Loucy (cell line): ENCODE measurements around the gene CENPO.

Experiments
- H2AFZ ChIP-seq: fragments of 200-600 bp; sonication (generic); 2 replicates; pipeline ENCODE4 v1.6.0; 2016; ENCODE audit warnings: antibody characterized with exemption, mild to moderate bottlenecking, low read length, moderate library complexity
- H3F3A ChIP-seq: fragments of 200-600 bp; 2 replicates; pipeline ENCODE4 v1.6.0; 2016; ENCODE audit warnings: antibody characterized with exemption, low read depth, mild to moderate bottlenecking
- H3K27me3 ChIP-seq: fragments of 200-600 bp; sonication (generic); 2 replicates; pipeline ENCODE4 v1.6.1; 2014; ENCODE audit warnings: low read length, mild to moderate bottlenecking; ENCODE audit not compliant: insufficient read depth, poor library complexity, severe bottlenecking
- H3K36me3 ChIP-seq: fragments of 200-600 bp; sonication (generic); 2 replicates; pipeline ENCODE4 v1.6.1; 2016; ENCODE audit warnings: low read length; ENCODE audit not compliant: insufficient read depth
- H3K4me1 ChIP-seq: fragments of 200-600 bp; sonication (generic); 2 replicates; pipeline ENCODE4 v1.5.1; 2014; ENCODE audit warnings: low read length, mild to moderate bottlenecking; ENCODE audit not compliant: insufficient read depth, poor library complexity, severe bottlenecking
- H3K4me2 ChIP-seq: fragments of 200-600 bp; sonication (generic); 2 replicates; pipeline ENCODE4 v1.6.0; 2014; ENCODE audit warnings: antibody characterized with exemption, low read length, low read depth, mild to moderate bottlenecking; ENCODE audit not compliant: poor library complexity, severe bottlenecking
- H3K4me3 ChIP-seq: fragments of 200-600 bp; sonication (generic); 2 replicates; pipeline ENCODE4 v1.5.1; 2014; ENCODE audit warnings: low read length, mild to moderate bottlenecking, mixed read lengths; ENCODE audit not compliant: poor library complexity, severe bottlenecking
- H3K79me2 ChIP-seq: fragments of 200-600 bp; sonication (generic); 2 replicates; pipeline ENCODE4 v1.6.1; 2014; ENCODE audit warnings: low read length; ENCODE audit not compliant: insufficient read depth
- H3K9ac ChIP-seq: fragments of 200-600 bp; sonication (generic); 2 replicates; pipeline ENCODE4 v1.6.0; 2014; ENCODE audit warnings: mild to moderate bottlenecking, low read depth, low read length, moderate library complexity; ENCODE audit not compliant: poor library complexity, severe bottlenecking
- H3K9me2 ChIP-seq: fragments of 200-600 bp; sonication (generic); replicated peaks from 2 replicates; pipeline ENCODE4 v1.6.1; 2016; ENCODE audit warnings: low read depth, low read length, mixed read lengths
- H3K9me3 ChIP-seq: fragments of 200-600 bp; sonication (generic); 2 replicates; pipeline ENCODE4 v1.6.1; 2014; ENCODE audit warnings: mild to moderate bottlenecking, antibody characterized with exemption, low read length, low read depth; ENCODE audit not compliant: insufficient read depth
- H4K20me1 ChIP-seq: fragments of 200-600 bp; sonication (generic); 2 replicates; pipeline ENCODE4 v1.6.0; 2014; ENCODE audit warnings: antibody characterized with exemption, low read length, mild to moderate bottlenecking; ENCODE audit not compliant: insufficient read depth, poor library complexity, severe bottlenecking
- CTCF ChIP-seq: fragments of 200-600 bp; sonication (generic); conservative IDR thresholded peaks from 2 replicates; pipeline ENCODE4 v1.5.1; 2014; ENCODE audit warnings: mild to moderate bottlenecking, antibody characterized with exemption, low read length
- EZH2phosphoT487 ChIP-seq: fragments of 200-600 bp; IDR thresholded peaks from 2 replicates; pipeline ENCODE4 v1.6.1; 2018; ENCODE audit warnings: antibody characterized with exemption, mild to moderate bottlenecking, moderate library complexity, borderline replicate concordance

CENPO gene

GRCh38 chr2:24816884-24817283 is 23.7 kb downstream of the CENPO start:
- H4K20me1 ChIP-seq, result no peaks in the 10 kb centered on the region
- H3K79me2 ChIP-seq, result peaks cover 32% of the 10 kb centered on the region
- no peaks in the 10 kb centered on the region for H3K4me1 ChIP-seq
- no peak for TF ChIP-seq CTCF
- no peak for TF ChIP-seq EZH2phosphoT487
- H3K9me2 ChIP-seq, result no peaks in the 10 kb centered on the region
- no peaks in the 10 kb centered on the region for H3K9me3 ChIP-seq
- no peak overlapping the region for H3K4me3 ChIP-seq
- H2AFZ ChIP-seq, result no peak overlapping the region
- no peak overlapping the region for H3K9ac ChIP-seq
- no peaks in the 10 kb centered on the region for H3F3A ChIP-seq
- no peaks in the 10 kb centered on the region for H3K27me3 ChIP-seq
- peaks cover 89% of the 10 kb centered on the region for H3K36me3 ChIP-seq
- H3K4me2 ChIP-seq, result no peak overlapping the region

- Histone ChIP-seq H3K9ac (no peak overlapping the region), H3K79me2 (peaks cover 14% of the 10 kb centered on the region), H3K36me3 (peaks cover 100% of the 10 kb centered on the region), H3F3A (no peaks in the 10 kb centered on the region), H3K4me3 (no peak overlapping the region), H3K27me3 (no peaks in the 10 kb centered on the region), H3K9me3 (no peaks in the 10 kb centered on the region), H3K9me2 (no peaks in the 10 kb centered on the region), H2AFZ (no peak overlapping the region), H4K20me1 (no peaks in the 10 kb centered on the region), H3K4me1 (no peaks in the 10 kb centered on the region), H3K4me2 (no peak overlapping the region)
- TF ChIP-seq EZH2phosphoT487 (no peak), CTCF (no peak)
Measured at GRCh38 chr2:24818721-24819167, 25.5 kb downstream of the CENPO start.

GRCh38 chr2:24819442-24820174 is 26.4 kb downstream of the CENPO start:
- TF ChIP-seq CTCF (no peak), EZH2phosphoT487 (no peak)
- Histone ChIP-seq H3K9ac (no peak overlapping the region), H3K4me2 (no peak overlapping the region), H2AFZ (no peak overlapping the region), H3K27me3 (no peaks in the 10 kb centered on the region), H3F3A (no peaks in the 10 kb centered on the region), H3K4me3 (no peak overlapping the region), H3K4me1 (no peaks in the 10 kb centered on the region), H3K79me2 (peaks cover 5% of the 10 kb centered on the region), H4K20me1 (no peaks in the 10 kb centered on the region), H3K9me2 (no peaks in the 10 kb centered on the region), H3K9me3 (no peaks in the 10 kb centered on the region), H3K36me3 (peaks cover 98% of the 10 kb centered on the region)
